ENCODE measurements around the gene RNF222.

DNA sequence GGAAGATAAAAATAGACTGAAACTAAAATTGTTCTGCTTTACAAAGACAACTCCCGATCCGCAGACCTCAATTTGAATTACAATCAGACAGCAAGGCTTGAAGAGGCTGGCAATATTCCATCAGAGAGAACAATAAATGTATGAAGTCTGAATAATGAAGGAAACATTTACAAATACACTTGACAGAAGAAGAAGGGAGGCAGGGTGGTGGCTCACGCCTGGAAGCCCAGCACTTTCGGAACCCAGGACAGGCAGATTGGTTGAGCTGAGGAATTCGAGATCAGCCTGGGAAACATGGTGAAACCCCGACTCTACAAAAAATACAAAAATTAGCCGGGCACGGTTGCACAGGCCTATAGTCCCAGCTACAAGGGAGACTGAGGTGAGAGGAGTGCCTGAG, 43.4 kb downstream of the RNF222 start:
- TF ChIP-seq CTCF (conservative IDR thresholded peaks at IDR 0.05 in 1 of 2, IDR thresholded peaks at IDR 0.05 in 1 of 2; ENCODE audit: extremely low read depth in 1 of 2, insufficient read depth in 1 of 2, low read depth in 1 of 2, low read length in 2 of 2) (no peak), EZH2 (IDR thresholded peaks at IDR 0.05; ENCODE audit: borderline replicate concordance, low read length) (no peak)
